GM19043 (cell line): ENCODE data around the gene UGT8.

ENCODE experiments used
- ATAC-seq: cut with Tn5 transposase; IDR thresholded peaks from one replicate; pipeline ENCODE4 v1.9.1; 2021; ENCODE audit warnings: low read depth; ENCODE audit not compliant: unreplicated experiment

Gene UGT8

DNA sequence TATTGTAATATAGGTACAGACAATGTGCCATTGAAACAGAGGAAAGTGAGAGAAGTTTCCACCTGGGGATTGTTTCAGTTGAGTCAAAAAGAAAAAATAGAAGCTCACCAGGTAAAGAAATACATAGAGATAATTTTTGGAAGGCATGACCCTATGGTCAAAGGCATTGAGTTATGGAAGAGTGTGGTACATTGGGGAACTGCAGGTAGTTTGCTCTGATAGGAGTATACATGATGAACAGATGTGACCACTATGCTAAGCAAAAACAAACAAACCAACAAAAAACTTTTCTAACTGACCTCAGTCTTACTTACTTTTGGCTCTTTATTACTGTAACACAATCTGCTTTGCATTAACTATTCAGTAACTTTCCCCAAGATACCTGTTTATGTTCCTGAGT, 85.9 kb downstream of the UGT8 start:
- no peak for ATAC-seq

DNA sequence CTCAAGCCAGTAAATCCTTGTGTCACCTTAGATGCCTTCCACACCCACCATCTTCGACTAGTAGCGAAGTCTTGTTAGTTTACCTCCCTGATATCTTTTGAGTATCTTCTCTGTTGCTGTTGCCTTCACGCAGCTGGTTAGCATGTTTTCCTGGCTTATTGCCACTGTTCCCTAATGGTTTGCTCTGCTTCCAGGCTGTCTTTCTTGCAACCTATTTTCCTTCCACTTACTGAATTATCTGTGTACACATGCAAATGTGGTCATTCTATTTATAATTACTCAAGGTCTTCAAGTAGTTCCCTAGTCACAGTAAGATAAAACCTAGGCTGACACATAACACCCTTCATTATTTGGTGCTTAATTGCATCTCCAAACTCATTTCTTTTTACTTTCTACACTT, 89.5 kb downstream of the UGT8 start:
- ATAC-seq = no peak

DNA sequence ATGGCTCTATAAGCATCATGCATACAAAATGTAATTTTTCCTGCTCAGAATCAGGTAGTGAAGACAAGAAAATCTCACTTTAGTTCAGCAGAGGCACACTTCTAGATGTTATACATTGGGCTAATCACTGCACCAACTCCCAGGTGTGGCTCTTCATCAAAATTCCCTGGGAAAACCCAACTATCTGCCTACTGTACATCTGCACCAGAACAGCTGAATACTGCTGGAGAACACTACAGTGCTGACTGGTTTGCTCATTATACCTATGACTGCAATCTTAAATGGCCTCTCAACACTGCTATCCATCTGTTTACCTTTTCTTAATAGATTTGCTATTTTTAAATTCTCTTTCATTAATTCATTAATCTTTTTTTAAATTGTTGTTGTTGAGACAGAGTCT, 92.0 kb downstream of the UGT8 start:
- no peak for ATAC-seq

DNA sequence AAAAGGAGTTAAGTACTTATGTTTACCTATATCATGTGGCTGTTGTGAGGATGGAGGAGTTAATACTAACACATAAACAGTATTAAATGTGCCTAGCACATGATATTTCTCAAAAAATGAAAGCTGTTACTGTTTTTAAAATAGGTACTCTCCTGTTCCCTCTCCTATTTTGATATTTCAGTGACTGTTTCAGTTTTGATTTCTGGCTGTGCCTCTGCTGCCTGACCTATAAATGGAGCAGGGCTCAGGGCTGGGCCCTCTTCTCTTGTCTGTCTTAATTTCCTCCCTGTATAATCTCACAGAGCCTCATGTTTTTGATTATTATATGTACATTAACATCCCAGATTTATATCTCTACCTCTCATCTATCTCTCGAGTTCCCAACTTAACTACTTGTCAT, 93.3 kb downstream of the UGT8 start:
- ATAC-seq = peak; percentile 70

DNA sequence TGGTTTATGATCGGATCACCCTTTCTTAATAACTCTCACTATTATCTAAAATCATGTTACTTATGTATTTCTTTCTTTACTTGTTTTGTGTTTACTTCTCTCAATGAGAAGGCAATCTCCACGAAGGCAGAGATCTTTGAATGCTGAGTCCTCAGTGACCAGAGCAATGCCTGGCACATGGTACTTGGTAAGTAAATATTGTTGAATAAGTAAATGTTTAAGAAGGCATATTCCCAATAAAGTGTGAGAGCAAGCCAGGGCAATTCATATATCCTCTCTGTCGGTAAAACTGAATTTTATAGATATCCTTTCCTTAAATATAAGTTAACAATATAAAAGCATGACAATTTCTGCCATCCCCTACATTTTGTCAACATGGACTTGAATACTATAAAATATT, 94.4 kb downstream of the UGT8 start:
- no peak for ATAC-seq

DNA sequence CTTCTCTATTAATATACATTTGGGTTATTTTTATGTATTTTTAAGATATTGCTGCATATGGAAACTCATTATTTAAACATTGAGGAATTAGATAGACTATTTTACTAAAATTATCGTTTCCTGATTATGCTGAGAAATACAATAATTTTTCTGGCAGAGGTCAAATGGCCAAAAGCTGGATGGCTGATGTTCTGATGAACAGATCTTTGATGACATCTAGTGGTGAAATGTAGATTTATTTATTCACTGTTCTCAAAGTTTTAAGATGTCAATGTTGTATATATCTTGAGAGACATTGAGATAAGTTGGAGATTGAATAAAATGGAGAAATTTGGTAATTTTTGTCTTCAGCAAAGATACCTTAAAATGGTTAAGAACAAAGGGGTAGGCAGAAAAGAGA, 96.2 kb downstream of the UGT8 start:
- ATAC-seq = no peak

DNA sequence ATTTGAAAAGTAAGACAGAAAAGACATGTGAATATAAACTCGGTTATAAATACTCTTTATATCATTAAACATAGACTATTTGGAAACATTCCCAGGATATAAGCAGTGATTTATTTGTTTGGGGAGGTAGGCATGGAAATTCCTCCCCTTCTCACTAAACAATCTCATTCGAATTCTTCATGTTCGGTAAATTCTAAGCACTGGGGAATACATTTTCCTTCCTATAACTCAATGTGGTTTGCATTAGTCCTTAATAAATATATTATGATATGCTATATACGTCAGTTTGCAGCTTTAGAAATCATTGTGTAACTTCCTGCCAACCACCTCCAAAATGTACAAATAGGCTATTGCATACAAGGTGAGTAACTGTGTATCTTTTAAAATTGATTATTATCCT, 99.6 kb downstream of the UGT8 start:
- no peak for ATAC-seq

DNA sequence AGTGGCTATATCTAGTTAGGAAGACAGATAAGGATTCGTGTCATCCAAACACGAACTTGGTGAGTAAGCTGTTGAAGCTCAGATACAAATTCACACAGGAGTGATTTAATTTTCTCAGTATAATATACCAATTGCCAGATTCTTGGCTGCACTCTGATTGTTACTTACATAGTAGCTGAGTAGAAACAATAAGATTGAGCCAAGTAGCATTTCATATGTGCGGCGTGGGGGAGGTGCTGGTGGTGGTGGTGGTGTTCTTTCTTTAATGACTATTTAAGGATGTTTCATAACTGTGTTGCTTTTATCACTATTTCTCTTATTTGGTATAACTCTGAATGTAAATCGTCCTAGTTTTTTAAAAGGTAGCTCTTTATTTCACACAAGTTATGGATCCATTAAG, 102.9 kb downstream of the UGT8 start:
- no peak for ATAC-seq

DNA sequence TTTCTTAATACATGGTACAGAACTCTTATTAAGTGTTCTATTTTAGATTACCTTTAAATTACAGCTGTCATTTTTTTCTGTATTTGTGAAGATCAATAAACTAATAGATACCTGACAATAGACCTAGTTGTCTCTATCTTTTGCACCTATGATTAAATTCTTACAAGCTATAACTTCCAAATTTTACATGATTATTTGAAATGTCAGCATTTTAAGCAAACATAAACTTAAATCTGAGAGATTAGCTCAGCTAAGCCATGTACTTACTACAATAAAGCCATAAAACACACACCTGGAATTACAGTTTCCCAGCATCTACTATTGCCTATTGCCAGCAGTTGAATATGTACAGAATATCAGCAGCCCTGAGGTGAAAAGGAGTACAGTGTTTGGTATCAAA, 118.8 kb downstream of the UGT8 start:
- ATAC-seq = no peak

DNA sequence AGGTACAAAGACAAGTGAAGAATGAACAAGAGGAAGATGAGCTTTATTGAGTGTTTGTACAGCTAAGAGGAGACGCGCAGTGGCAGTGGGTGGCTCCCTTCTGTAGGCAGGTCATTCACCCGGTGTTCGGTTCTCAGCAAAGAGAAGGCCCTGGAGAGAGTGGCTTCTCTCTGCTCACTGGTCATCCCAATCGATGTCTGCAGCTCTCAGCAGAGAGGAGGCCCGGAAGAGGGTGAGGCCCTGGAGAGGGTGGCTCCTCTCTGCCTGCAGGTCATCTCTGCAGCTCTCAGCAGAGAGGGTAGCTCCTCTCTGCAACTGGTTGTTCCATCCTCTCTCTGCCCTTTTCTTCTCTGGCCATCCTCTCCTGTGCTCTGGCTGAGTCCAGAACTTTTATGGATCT, 126.5 kb downstream of the UGT8 start:
- no peak for ATAC-seq

DNA sequence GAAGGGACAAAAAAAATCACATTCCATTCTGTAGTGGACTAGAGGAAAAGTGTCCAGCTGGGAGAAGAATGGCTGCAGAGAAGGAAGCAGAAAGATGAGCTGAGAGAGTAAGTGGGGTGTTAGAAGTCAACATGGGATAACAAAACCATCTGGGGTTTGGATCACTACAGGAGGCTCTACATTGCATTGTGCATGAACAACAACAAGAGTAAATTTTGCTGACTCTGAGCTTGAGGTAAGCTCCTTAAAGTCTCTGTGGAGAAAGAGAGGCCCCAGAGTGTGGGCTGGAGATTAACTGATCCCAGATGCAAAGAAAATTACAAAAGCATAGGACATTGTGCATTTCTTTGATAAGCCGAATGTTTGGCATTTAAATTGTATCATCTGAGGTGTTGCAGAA, 128.9 kb downstream of the UGT8 start:
- no peak for ATAC-seq
